ENCODE results near the gene CHCHD10.

The CHCHD10 gene

GRCh38 chr22:23781511-23782183 lies 13.9 kb upstream of the CHCHD10 start:
- TF ChIP-seq GATA2 (IDR thresholded peaks at IDR 0.05; ENCODE audit: low read depth, low read length) (no peak), GATA3 (IDR thresholded peaks at IDR 0.05; ENCODE audit: low read depth, low read length) (no peak)

- TF ChIP-seq GATA3 (IDR thresholded peaks at IDR 0.05; ENCODE audit: low read depth, low read length) (no peak), GATA2 (IDR thresholded peaks at IDR 0.05; ENCODE audit: low read depth, low read length) (no peak)
These were observed 13.3 kb upstream of the CHCHD10 start for GRCh38 chr22:23781065-23781464.

GRCh38 chr22:23780146-23780748 lies 12.5 kb upstream of the CHCHD10 start:
- no peak for TF ChIP-seq GATA2 (IDR thresholded peaks at IDR 0.05; ENCODE audit: low read depth, low read length)
- no peak for TF ChIP-seq GATA3 (IDR thresholded peaks at IDR 0.05; ENCODE audit: low read depth, low read length)

- no peak for TF ChIP-seq GATA3 (IDR thresholded peaks at IDR 0.05; ENCODE audit: low read depth, low read length)
- TF ChIP-seq GATA2 (IDR thresholded peaks at IDR 0.05; ENCODE audit: low read depth, low read length), result no peak
These were observed 12.0 kb upstream of the CHCHD10 start for GRCh38 chr22:23779731-23780130.

- no peak for TF ChIP-seq GATA3 (IDR thresholded peaks at IDR 0.05; ENCODE audit: low read depth, low read length)
- TF ChIP-seq GATA2 (IDR thresholded peaks at IDR 0.05; ENCODE audit: low read depth, low read length), result no peak
These were observed 11.3 kb upstream of the CHCHD10 start for GRCh38 chr22:23779083-23779482.

GRCh38 chr22:23778577-23778900 lies 10.8 kb upstream of the CHCHD10 start:
- TF ChIP-seq GATA3 (IDR thresholded peaks at IDR 0.05; ENCODE audit: low read depth, low read length) (no peak), GATA2 (IDR thresholded peaks at IDR 0.05; ENCODE audit: low read depth, low read length) (no peak)

GRCh38 chr22:23777776-23778576 lies 10.2 kb upstream of the CHCHD10 start:
- no peak for TF ChIP-seq GATA3 (IDR thresholded peaks at IDR 0.05; ENCODE audit: low read depth, low read length)
- TF ChIP-seq GATA2 (IDR thresholded peaks at IDR 0.05; ENCODE audit: low read depth, low read length), result no peak

- TF ChIP-seq GATA2 (IDR thresholded peaks at IDR 0.05; ENCODE audit: low read depth, low read length) (no peak), GATA3 (IDR thresholded peaks at IDR 0.05; ENCODE audit: low read depth, low read length) (no peak)
These were observed 8.1 kb upstream of the CHCHD10 start for GRCh38 chr22:23775779-23776375.

- TF ChIP-seq GATA3 (IDR thresholded peaks at IDR 0.05; ENCODE audit: low read depth, low read length), result no peak
- no peak for TF ChIP-seq GATA2 (IDR thresholded peaks at IDR 0.05; ENCODE audit: low read depth, low read length)
These were observed 7.2 kb upstream of the CHCHD10 start for GRCh38 chr22:23774922-23775436.

- TF ChIP-seq GATA2 (IDR thresholded peaks at IDR 0.05; ENCODE audit: low read depth, low read length) (no peak), GATA3 (IDR thresholded peaks at IDR 0.05; ENCODE audit: low read depth, low read length) (no peak)
These were observed 6.5 kb upstream of the CHCHD10 start for GRCh38 chr22:23774114-23774921.

GRCh38 chr22:23773483-23774113 lies 5.8 kb upstream of the CHCHD10 start:
- TF ChIP-seq GATA2 (IDR thresholded peaks at IDR 0.05; ENCODE audit: low read depth, low read length) (no peak), GATA3 (IDR thresholded peaks at IDR 0.05; ENCODE audit: low read depth, low read length) (no peak)

GRCh38 chr22:23772649-23773473 lies 5.1 kb upstream of the CHCHD10 start, which contains the start of gene MMP11:
Gene MMP11 (plus strand): TSS chr22:23772849. CDS start chr22:23772871, 22 bp downstream.
- TF ChIP-seq GATA2 (IDR thresholded peaks at IDR 0.05; ENCODE audit: low read depth, low read length) (no peak), GATA3 (IDR thresholded peaks at IDR 0.05; ENCODE audit: low read depth, low read length) (no peak)

All from SH-SY5Y (cell line).